Measurements from ENCODE around the gene ADARB2.

Gene ADARB2

GRCh38 chr10:1132584-1132983 lies 604.7 kb downstream of the ADARB2 start:
- no peak for DNase-seq

GRCh38 chr10:1130995-1131790 lies 606.1 kb downstream of the ADARB2 start:
- DNase-seq = peak; percentile 40

GRCh38 chr10:1130226-1130625 lies 607.1 kb downstream of the ADARB2 start:
- DNase-seq = peak; percentile 42

- DNase-seq = no peak
Measured at GRCh38 chr10:1128649-1129048, 608.7 kb downstream of the ADARB2 start.

- no peak for DNase-seq
Measured at GRCh38 chr10:1128115-1128514, 609.2 kb downstream of the ADARB2 start.

- no peak for DNase-seq
Measured at GRCh38 chr10:1127629-1128028, 609.7 kb downstream of the ADARB2 start.
